HG03108 (cell line): Measurements from ENCODE around the gene EVX2.

Experiments
- ATAC-seq: cut with Tn5 transposase; IDR thresholded peaks from one replicate; pipeline ENCODE4 v1.9.1; 2021; ENCODE audit warnings: moderate library complexity; ENCODE audit not compliant: unreplicated experiment

Gene EVX2

GRCh38 chr2:176107731-176108181 is 24.0 kb upstream of the EVX2 start:
- ATAC-seq: no peak

- no peak for ATAC-seq
Observed at GRCh38 chr2:176106581-176107539, 23.1 kb upstream of the EVX2 start, which contains the start of gene HOXD11. HOXD11 (plus strand) TSS chr2:176107280; CDS start chr2:176107356, 76 bp downstream.

- no peak for ATAC-seq
Observed at GRCh38 chr2:176105730-176106580, 22.2 kb upstream of the EVX2 start.

- no peak for ATAC-seq
Observed at GRCh38 chr2:176105078-176105729, 21.4 kb upstream of the EVX2 start.

GRCh38 chr2:176104316-176105077 is 20.7 kb upstream of the EVX2 start:
- no peak for ATAC-seq

- ATAC-seq: no peak
Observed at GRCh38 chr2:176103742-176104315, 20.1 kb upstream of the EVX2 start.

GRCh38 chr2:176103194-176103593 is 19.4 kb upstream of the EVX2 start:
- no peak for ATAC-seq

- no peak for ATAC-seq
Observed at GRCh38 chr2:176102309-176102866, 18.6 kb upstream of the EVX2 start.

- ATAC-seq: no peak
Observed at GRCh38 chr2:176101842-176102241, 18.1 kb upstream of the EVX2 start.

GRCh38 chr2:176101216-176101830 is 17.6 kb upstream of the EVX2 start:
- no peak for ATAC-seq

- no peak for ATAC-seq
Observed at GRCh38 chr2:176100547-176101140, 16.9 kb upstream of the EVX2 start.

- ATAC-seq: no peak
Observed at GRCh38 chr2:176099728-176100546, 16.2 kb upstream of the EVX2 start, which contains the start of gene HOXD12. HOXD12 (plus strand) TSS chr2:176099795; CDS start chr2:176099802, 7 bp downstream.

GRCh38 chr2:176099159-176099727 is 15.5 kb upstream of the EVX2 start:
- no peak for ATAC-seq

- no peak for ATAC-seq
Observed at GRCh38 chr2:176098366-176099158, 14.8 kb upstream of the EVX2 start.

GRCh38 chr2:176097820-176098365 is 14.1 kb upstream of the EVX2 start:
- ATAC-seq: no peak
